Osteoblast (primary cell): ENCODE data around the gene SMPD3. TPM values are rescaled to one million over a fixed set of nuclear protein-coding genes. Genes with fewer than 3 reads are reported as not detected.

Experiments
- DNase-seq: peaks from one replicate; pipeline ENCODE4 v3.0.0; 2011; ENCODE audit warnings: low spot score, mixed read lengths; ENCODE audit not compliant: insufficient read length; ENCODE audit errors: missing footprints
- H2AFZ ChIP-seq: 2 replicates; pipeline ENCODE4 v1.6.0; 2011; ENCODE audit warnings: mild to moderate bottlenecking, low read length
- H3K27ac ChIP-seq: 2 replicates; pipeline ENCODE4 v1.5.1; 2011; ENCODE audit warnings: mild to moderate bottlenecking, low read depth, low read length, moderate library complexity
- H3K27me3 ChIP-seq: 2 replicates; pipeline ENCODE4 v1.6.0; 2012; ENCODE audit warnings: mild to moderate bottlenecking, control low read depth, inconsistent platforms, low read length, moderate library complexity; ENCODE audit not compliant: insufficient read depth
- H3K36me3 ChIP-seq: 2 replicates; pipeline ENCODE4 v1.5.1; 2011; ENCODE audit warnings: mild to moderate bottlenecking, low read length, control low read depth, moderate library complexity; ENCODE audit not compliant: insufficient read depth
- H3K4me1 ChIP-seq: 2 replicates; pipeline ENCODE4 v1.5.1; 2011; ENCODE audit warnings: mild to moderate bottlenecking, low read length, control low read depth, moderate library complexity; ENCODE audit not compliant: insufficient read depth
- H3K4me2 ChIP-seq: 2 replicates; pipeline ENCODE4 v1.6.0; 2011; ENCODE audit warnings: mild to moderate bottlenecking, low read length; ENCODE audit not compliant: insufficient read depth
- H3K4me3 ChIP-seq: fragments of 200-600 bp; sonication (generic); 3 replicates; pipeline ENCODE4 v1.5.1; 2012; ENCODE audit warnings: mild to moderate bottlenecking, low read length, inconsistent platforms; ENCODE audit not compliant: insufficient read depth
- H3K79me2 ChIP-seq: 2 replicates; pipeline ENCODE4 v1.6.0; 2012; ENCODE audit warnings: mild to moderate bottlenecking, low read length, control low read depth, inconsistent platforms; ENCODE audit not compliant: insufficient read depth
- H3K9me3 ChIP-seq: 2 replicates; pipeline ENCODE4 v1.5.1; 2011; ENCODE audit warnings: low read depth, low read length, control low read depth
- H4K20me1 ChIP-seq: 2 replicates; pipeline ENCODE4 v1.6.0; 2012; ENCODE audit warnings: mild to moderate bottlenecking, low read length, control low read depth; ENCODE audit not compliant: insufficient read depth
- total RNA-seq: library from RNA; depleted of rRNA; stranded (reverse); fragments of >200 nt; gene quantifications from 2 replicates; pipeline ENCODE4 v1.2.3, GENCODE V29; 2012
- TF ChIP-seq, protein P1 (sequence below): IDR thresholded peaks from 2 replicates; pipeline ENCODE4 v1.5.1; 2011; ENCODE audit warnings: mild to moderate bottlenecking, low read depth, low read length, moderate library complexity; ENCODE audit errors: extremely low read depth

SMPD3 gene
- total RNA-seq, 1 donor, result 0.72 TPM

DNA sequence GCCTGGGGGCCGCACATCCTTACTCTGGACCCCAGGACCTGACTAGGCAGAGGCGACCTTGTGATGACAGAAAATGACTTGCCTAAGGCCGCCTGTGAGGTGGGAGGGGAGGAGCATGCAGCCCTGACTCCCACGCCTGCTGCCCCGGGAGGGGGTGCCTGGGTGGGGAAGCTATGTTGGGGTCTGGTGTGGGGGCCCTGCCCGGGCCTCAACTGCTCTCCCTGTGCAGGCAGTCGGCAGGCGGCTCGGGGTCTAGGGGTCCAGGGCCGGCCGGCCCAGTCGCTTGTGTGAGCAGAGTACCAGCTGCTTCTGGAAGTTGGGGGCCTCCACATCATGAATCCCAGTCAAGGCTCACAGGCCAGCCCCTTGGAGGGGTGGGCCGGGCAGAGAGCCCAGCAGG is 89.4 kb downstream of the SMPD3 start:
- H3K4me3 ChIP-seq, result no peak overlapping the region
- no peaks in the 10 kb centered on the region for H3K79me2 ChIP-seq
- H3K27me3 ChIP-seq, result no peaks in the 10 kb centered on the region
- no peak overlapping the region for H3K4me2 ChIP-seq
- DNase-seq, result peak; percentile 47
- no peak overlapping the region for H3K27ac ChIP-seq
- no peak overlapping the region for H2AFZ ChIP-seq
- H4K20me1 ChIP-seq, result no peaks in the 10 kb centered on the region
- H3K9me3 ChIP-seq, result no peaks in the 10 kb centered on the region
- H3K36me3 ChIP-seq, result peaks cover 24% of the 10 kb centered on the region
- H3K4me1 ChIP-seq, result no peaks in the 10 kb centered on the region
- TF ChIP-seq, protein P1, sequence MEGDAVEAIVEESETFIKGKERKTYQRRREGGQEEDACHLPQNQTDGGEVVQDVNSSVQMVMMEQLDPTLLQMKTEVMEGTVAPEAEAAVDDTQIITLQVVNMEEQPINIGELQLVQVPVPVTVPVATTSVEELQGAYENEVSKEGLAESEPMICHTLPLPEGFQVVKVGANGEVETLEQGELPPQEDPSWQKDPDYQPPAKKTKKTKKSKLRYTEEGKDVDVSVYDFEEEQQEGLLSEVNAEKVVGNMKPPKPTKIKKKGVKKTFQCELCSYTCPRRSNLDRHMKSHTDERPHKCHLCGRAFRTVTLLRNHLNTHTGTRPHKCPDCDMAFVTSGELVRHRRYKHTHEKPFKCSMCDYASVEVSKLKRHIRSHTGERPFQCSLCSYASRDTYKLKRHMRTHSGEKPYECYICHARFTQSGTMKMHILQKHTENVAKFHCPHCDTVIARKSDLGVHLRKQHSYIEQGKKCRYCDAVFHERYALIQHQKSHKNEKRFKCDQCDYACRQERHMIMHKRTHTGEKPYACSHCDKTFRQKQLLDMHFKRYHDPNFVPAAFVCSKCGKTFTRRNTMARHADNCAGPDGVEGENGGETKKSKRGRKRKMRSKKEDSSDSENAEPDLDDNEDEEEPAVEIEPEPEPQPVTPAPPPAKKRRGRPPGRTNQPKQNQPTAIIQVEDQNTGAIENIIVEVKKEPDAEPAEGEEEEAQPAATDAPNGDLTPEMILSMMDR, result no peak

DNA sequence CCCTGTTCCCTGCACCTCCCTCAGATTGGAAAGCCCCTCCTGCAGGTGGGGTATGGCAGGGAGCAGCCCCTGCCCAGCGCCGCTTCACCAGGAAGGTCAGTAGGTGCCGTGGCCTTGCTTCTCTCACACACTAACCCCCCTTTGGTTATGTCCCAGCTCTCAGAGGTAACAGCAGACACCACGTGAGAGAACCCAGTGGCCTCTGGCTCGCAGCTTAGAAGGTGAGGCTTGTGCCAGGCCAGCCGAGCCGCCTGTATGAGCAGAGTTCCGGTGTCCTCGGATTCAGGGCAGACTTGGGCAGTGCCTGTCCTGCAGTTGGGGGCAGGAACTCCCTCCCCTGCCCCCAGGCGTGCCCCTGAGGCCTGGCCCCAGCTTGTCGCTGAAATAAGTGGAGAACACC is 90.4 kb downstream of the SMPD3 start:
- H3K4me3 ChIP-seq, result no peak overlapping the region
- no peaks in the 10 kb centered on the region for H3K4me1 ChIP-seq
- H3K4me2 ChIP-seq, result no peak overlapping the region
- TF ChIP-seq, protein P1, result no peak
- peak; percentile 67 for DNase-seq
- H3K27me3 ChIP-seq, result no peaks in the 10 kb centered on the region
- H3K36me3 ChIP-seq, result peaks cover 34% of the 10 kb centered on the region
- no peak overlapping the region for H3K27ac ChIP-seq
- no peaks in the 10 kb centered on the region for H3K79me2 ChIP-seq
- H3K9me3 ChIP-seq, result no peaks in the 10 kb centered on the region
- no peak overlapping the region for H2AFZ ChIP-seq
- H4K20me1 ChIP-seq, result no peaks in the 10 kb centered on the region

DNA sequence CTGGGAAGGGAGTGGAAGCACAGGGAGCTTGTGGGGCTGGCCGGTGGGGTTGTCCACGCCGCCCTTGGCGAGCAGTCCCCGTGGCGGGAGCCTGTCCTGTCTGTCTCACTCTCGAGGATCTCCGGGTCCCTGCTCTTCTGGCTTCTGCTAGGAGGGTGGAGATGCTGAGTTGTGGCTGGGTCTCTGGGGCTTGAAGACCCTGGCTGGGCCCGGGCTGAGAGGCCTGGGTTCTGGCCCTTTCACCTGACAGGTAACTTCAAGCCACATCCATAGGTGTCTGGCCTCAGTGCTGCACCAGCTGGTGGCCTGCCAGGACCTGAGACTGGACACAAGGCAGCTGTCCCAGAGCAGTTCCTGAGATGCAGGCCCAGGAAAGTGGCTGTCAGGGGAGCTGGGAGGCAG is 90.8 kb downstream of the SMPD3 start:
- Histone ChIP-seq H3K27me3 (no peaks in the 10 kb centered on the region), H3K4me1 (no peaks in the 10 kb centered on the region), H3K9me3 (no peaks in the 10 kb centered on the region), H2AFZ (no peak overlapping the region), H3K4me3 (no peak overlapping the region), H4K20me1 (no peaks in the 10 kb centered on the region), H3K79me2 (no peaks in the 10 kb centered on the region), H3K4me2 (no peak overlapping the region), H3K36me3 (peaks cover 37% of the 10 kb centered on the region), H3K27ac (no peak overlapping the region)
- DNase-seq, result no peak
- TF ChIP-seq, protein P1, result no peak

DNA sequence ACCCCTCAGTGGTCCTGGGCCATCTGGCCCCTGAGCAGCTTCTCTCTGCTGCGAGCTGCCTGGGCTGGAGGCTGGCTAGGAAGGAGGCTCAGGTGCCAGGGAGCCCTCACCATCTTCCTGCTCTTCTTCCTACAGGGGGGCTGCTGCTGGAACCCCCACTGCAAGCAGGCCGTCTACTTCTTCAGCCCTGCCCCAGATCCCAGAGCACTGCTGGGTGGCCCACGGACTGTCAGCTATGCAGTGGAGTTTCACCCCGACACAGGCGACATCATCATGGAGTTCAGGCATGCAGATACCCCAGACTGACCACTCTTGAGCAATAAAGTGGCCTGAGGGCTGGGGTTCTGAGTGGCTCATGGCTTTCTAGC is 91.4 kb downstream of the SMPD3 start:
- H3K27me3 ChIP-seq, result no peaks in the 10 kb centered on the region
- no peak for DNase-seq
- H3K4me1 ChIP-seq, result no peaks in the 10 kb centered on the region
- H2AFZ ChIP-seq, result no peak overlapping the region
- H3K9me3 ChIP-seq, result no peaks in the 10 kb centered on the region
- no peak overlapping the region for H3K4me3 ChIP-seq
- no peak overlapping the region for H3K27ac ChIP-seq
- H3K36me3 ChIP-seq, result peaks cover 37% of the 10 kb centered on the region
- H3K79me2 ChIP-seq, result no peaks in the 10 kb centered on the region
- H3K4me2 ChIP-seq, result no peak overlapping the region
- TF ChIP-seq, protein P1, result no peak
- H4K20me1 ChIP-seq, result peaks cover 4% of the 10 kb centered on the region
